ENCODE data around the gene C19orf25. TPM values are rescaled to one million over a fixed set of nuclear protein-coding genes. Genes with fewer than 3 reads are reported as not detected.

C19orf25 gene
- polyA plus RNA-seq, 1 of the 3 experiments (the other 2 are of a cell fraction), result 25.3 TPM

GRCh38 chr19:1445185-1445931 lies 33.7 kb downstream of the C19orf25 start:
- POLR2A ChIA-PET, result interaction anchor here (0.6 to 1.7 kb wide), 4 partner anchors 8 to 592 kb away, joined by 3 to 10 read pairs (median 4); partner anchors contain the start of gene CIRBP
- CTCF ChIA-PET, result interaction anchor here (0.8 to 2.8 kb wide), 24 partner anchors 8 to 201 kb away, joined by 3 to 21 read pairs (median 4); partner anchors contain the start of gene REEP6
- WGBS (ENCODE audit: low lambda C conversion rate), result 2% methylated on average over 14 of the region's 70 CpGs
- H2AFZ ChIP-seq (ENCODE audit: low read depth), result no peak overlapping the region
- no peak overlapping the region for H3K9ac ChIP-seq
- H3K4me1 ChIP-seq (ENCODE audit: control insufficient read depth in 1 of 2, insufficient read depth in 2 of 2, low read depth in 1 of 2, low read length in 1 of 2), result peaks cover 3 to 32% of the 10 kb centered on the region in 2 experiments; a peak in 3 of 4 replicates
- peaks cover 55% of the 10 kb centered on the region for H4K20me1 ChIP-seq (ENCODE audit: insufficient read depth)
- H3K27me3 ChIP-seq (ENCODE audit: insufficient read depth), result no peaks in the 10 kb centered on the region
- peak; percentile 94 for DNase-seq
- no peaks in the 10 kb centered on the region for H3K9me3 ChIP-seq
- H3K79me2 ChIP-seq (ENCODE audit: insufficient read depth), result peaks cover 18% of the 10 kb centered on the region
- peak overlapping the region; percentile 90 for H3K4me2 ChIP-seq
- peaks cover 56% of the 10 kb centered on the region for H3F3A ChIP-seq (replicated peaks; ENCODE audit: insufficient read depth)
- H3K9me2 ChIP-seq, result no peaks in the 10 kb centered on the region
- H3K27ac ChIP-seq (ENCODE audit: low read depth in 2 of 2, low read length in 1 of 2), result peak overlapping the region in 1 of 2 experiments; percentile 60; a peak in 1 of 4 replicates
- peak overlapping the region; percentile 64 to 68 for H3K4me3 ChIP-seq (ENCODE audit: low read depth in 2 of 2, low read length in 1 of 2)
- H3K36me3 ChIP-seq (replicated peaks in 1 of 2; ENCODE audit: control insufficient read depth in 1 of 2, insufficient read depth in 2 of 2, low read length in 1 of 2), result peaks cover 23 to 26% of the 10 kb centered on the region in 2 experiments
- no peak for TF ChIP-seq MEF2A (IDR thresholded peaks at IDR 0.05; ENCODE audit: borderline replicate concordance, low read depth)
- no peak for TF ChIP-seq SIN3A (IDR thresholded peaks at IDR 0.05; ENCODE audit: borderline replicate concordance, low read depth, low read length)
- TF ChIP-seq CHD2 (IDR thresholded peaks at IDR 0.05; ENCODE audit: low read length, partially characterized antibody), result peak; percentile 21
- no peak for TF ChIP-seq ELF1 (IDR thresholded peaks at IDR 0.05)
- no peak for TF ChIP-seq GATA2 (CRISPR knock-in tag; IDR thresholded peaks at IDR 0.05)
- no peak for TF ChIP-seq RCOR1 (IDR thresholded peaks at IDR 0.05; ENCODE audit: low read length)
- TF ChIP-seq MXI1 (IDR thresholded peaks at IDR 0.05; ENCODE audit: low read depth, low read length), result peak; percentile 60; the same call in 1 of the 2 replicates
- no peak for TF ChIP-seq IRF3 (IDR thresholded peaks at IDR 0.05; ENCODE audit: low read depth, low read length)
- TF ChIP-seq FOSL2 (IDR thresholded peaks at IDR 0.05; ENCODE audit: borderline replicate concordance, low read depth), result no peak
- no peak for TF ChIP-seq GABPA (IDR thresholded peaks at IDR 0.05; ENCODE audit: low read depth)
- no peak for TF ChIP-seq YY1 (IDR thresholded peaks at IDR 0.05; ENCODE audit: low read depth)
- TF ChIP-seq ZBTB33 (IDR thresholded peaks at IDR 0.05; ENCODE audit: borderline replicate concordance, low read depth), result no peak
- TF ChIP-seq JUND (IDR thresholded peaks at IDR 0.05), result no peak
- TF ChIP-seq TAF1 (IDR thresholded peaks at IDR 0.05; ENCODE audit: borderline replicate concordance, low read depth, low read length), result no peak
- TF ChIP-seq USF2 (IDR thresholded peaks at IDR 0.05; ENCODE audit: borderline replicate concordance, low read depth, low read length), result no peak
- TF ChIP-seq REST (IDR thresholded peaks at IDR 0.05; ENCODE audit: low read depth, low read length), result peak; percentile 58; the same call in 1 of the 2 replicates
- peak; percentile 56 for TF ChIP-seq RAD21 (IDR thresholded peaks at IDR 0.05; ENCODE audit: low read length)
- no peak for TF ChIP-seq FOXM1 (IDR thresholded peaks at IDR 0.05; ENCODE audit: low read depth)
- TF ChIP-seq PBX3 (IDR thresholded peaks at IDR 0.05), result no peak
- TF ChIP-seq NFIC (IDR thresholded peaks at IDR 0.05; ENCODE audit: borderline replicate concordance), result no peak
- TF ChIP-seq CTCF (IDR thresholded peaks at IDR 0.05), result peak; percentile 83

All from SK-N-SH (cell line).